Islet precursor cell (in vitro differentiated cells): ENCODE results near the gene IFNGR1.

Source experiments
- DNase-seq: peaks from one replicate; pipeline ENCODE4 v3.0.0-alpha.2; 2018

IFNGR1 gene

GRCh38 chr6:137173501-137173900 lies 45.7 kb downstream of the IFNGR1 start, which contains the start of gene IL22RA2:
TSS of gene IL22RA2 (minus strand) at chr6:137173644. CDS start at chr6:137161749, 11,895 bp downstream.
- no peak for DNase-seq

GRCh38 chr6:137172734-137173431 lies 46.3 kb downstream of the IFNGR1 start:
- DNase-seq, result no peak

- no peak for DNase-seq
Measured at GRCh38 chr6:137171824-137172733, 47.1 kb downstream of the IFNGR1 start.

GRCh38 chr6:137171053-137171374 lies 48.2 kb downstream of the IFNGR1 start:
- no peak for DNase-seq

- DNase-seq, result no peak
Measured at GRCh38 chr6:137170266-137171052, 48.7 kb downstream of the IFNGR1 start.

GRCh38 chr6:137167702-137168377 lies 51.3 kb downstream of the IFNGR1 start:
- no peak for DNase-seq

- DNase-seq, result no peak
Measured at GRCh38 chr6:137166247-137167098, 52.7 kb downstream of the IFNGR1 start.

- DNase-seq, result no peak
Measured at GRCh38 chr6:137165375-137166246, 53.6 kb downstream of the IFNGR1 start.

GRCh38 chr6:137163732-137164318 lies 55.4 kb downstream of the IFNGR1 start:
- no peak for DNase-seq

- DNase-seq, result no peak
Measured at GRCh38 chr6:137162692-137163306, 56.4 kb downstream of the IFNGR1 start.

GRCh38 chr6:137161949-137162348 lies 57.2 kb downstream of the IFNGR1 start:
- DNase-seq, result no peak

- DNase-seq, result no peak
Measured at GRCh38 chr6:137160763-137161162, 58.4 kb downstream of the IFNGR1 start.

GRCh38 chr6:137159912-137160311 lies 59.3 kb downstream of the IFNGR1 start:
- DNase-seq, result no peak

- DNase-seq, result no peak
Measured at GRCh38 chr6:137157601-137158000, 61.6 kb downstream of the IFNGR1 start.

GRCh38 chr6:137156650-137157049 lies 62.5 kb downstream of the IFNGR1 start:
- DNase-seq, result no peak

GRCh38 chr6:137155830-137156229 lies 63.4 kb downstream of the IFNGR1 start:
- no peak for DNase-seq

GRCh38 chr6:137150072-137150471 lies 69.1 kb downstream of the IFNGR1 start:
- DNase-seq, result no peak

GRCh38 chr6:137149035-137149393 lies 70.2 kb downstream of the IFNGR1 start:
- no peak for DNase-seq

- no peak for DNase-seq
Measured at GRCh38 chr6:137148306-137149034, 70.7 kb downstream of the IFNGR1 start.
